IMR-90 (cell line): ENCODE results near the gene MELTF. TPM values are rescaled to one million over a fixed set of nuclear protein-coding genes. Genes with fewer than 3 reads are reported as not detected.

ENCODE experiments used
- ATAC-seq: fragments of 200-7000 bp; cut with Tn5 transposase; 2 replicates; pipeline ENCODE4 v1.9.1; 2020; ENCODE audit warnings: low read depth, mild to moderate bottlenecking, moderate library complexity
- BruUV-seq: library from RNA; stranded (reverse); fragments of 400-500 nt; replicated peaks from 2 replicates; lab custom pipeline; 2021; lab: Mats Ljungman, UMichigan
- CTCF ChIA-PET: fragments of 300-600 bp; formaldehyde crosslinking; extraction: SDS; loops from one replicate; lab custom pipeline; 2021; ENCODE audit warnings: antibody characterized with exemption; lab: Yijun Ruan, JAX
- POLR2A ChIA-PET: fragments of 300-600 bp; sonication (Branson Sonifier 250); formaldehyde crosslinking; loops from one replicate; lab custom pipeline; 2022; ENCODE audit warnings: antibody characterized with exemption; ENCODE audit not compliant: unreplicated experiment; lab: Charles Lee
- DNase-seq: peaks from one replicate; pipeline ENCODE4 v3.0.0; 2013
- H2AFZ ChIP-seq: replicated peaks from 2 replicates; pipeline ENCODE3; 2013; ENCODE audit warnings: low read length, mild to moderate bottlenecking; ENCODE audit not compliant: poor library complexity
- H2AK5ac ChIP-seq: 2 replicates; pipeline ENCODE4 v1.6.1; 2013; ENCODE audit warnings: low read depth, low read length, inconsistent platforms
- H2AK9ac ChIP-seq: replicated peaks from 2 replicates; pipeline ENCODE3; 2013; ENCODE audit warnings: mild to moderate bottlenecking, low read depth, low read length, moderate library complexity; ENCODE audit not compliant: poor library complexity
- H2BK120ac ChIP-seq: 2 replicates; pipeline ENCODE4 v1.6.1; 2013; ENCODE audit warnings: low read depth, low read length, inconsistent platforms
- H2BK15ac ChIP-seq: 3 replicates; pipeline ENCODE4 v1.6.1; 2013; ENCODE audit warnings: low read depth, low read length, inconsistent platforms
- H2BK20ac ChIP-seq: 2 replicates; pipeline ENCODE4 v1.6.1; 2013; ENCODE audit warnings: low read depth, mild to moderate bottlenecking, inconsistent platforms, low read length, moderate library complexity
- H2BK5ac ChIP-seq: 2 replicates; pipeline ENCODE4 v1.6.1; 2013; ENCODE audit warnings: mild to moderate bottlenecking, low read depth, low read length, inconsistent platforms; ENCODE audit not compliant: poor library complexity, severe bottlenecking
- H3K14ac ChIP-seq: replicated peaks from 2 replicates; pipeline ENCODE4 v1.6.1; 2013; ENCODE audit warnings: low read depth, low read length, inconsistent platforms
- H3K18ac ChIP-seq: 2 replicates; pipeline ENCODE4 v1.6.1; 2013; ENCODE audit warnings: low read depth, low read length, control low read depth
- H3K23ac ChIP-seq: 2 replicates; pipeline ENCODE4 v1.6.1; 2013; ENCODE audit warnings: low read depth, low read length, inconsistent platforms
- H3K27ac ChIP-seq: 2 replicates; pipeline ENCODE4 v1.5.1; 2013; ENCODE audit warnings: mild to moderate bottlenecking, control low read depth, low read length; ENCODE audit not compliant: insufficient read depth
- H3K27me3 ChIP-seq: 2 replicates; pipeline ENCODE4 v1.6.1; 2013; ENCODE audit warnings: low read length; ENCODE audit not compliant: control insufficient read depth, insufficient read depth
- H3K36me3 ChIP-seq: 2 replicates; pipeline ENCODE4 v1.6.1; 2013; ENCODE audit warnings: low read length, mixed read lengths; ENCODE audit not compliant: control insufficient read depth, insufficient read depth
- H3K4ac ChIP-seq: 2 replicates; pipeline ENCODE4 v1.6.1; 2013; ENCODE audit warnings: low read depth, low read length, inconsistent platforms
- H3K4me1 ChIP-seq: 2 replicates; pipeline ENCODE4 v1.6.1; 2013; ENCODE audit warnings: low read length, mixed read lengths; ENCODE audit not compliant: control insufficient read depth, insufficient read depth
- H3K4me2 ChIP-seq: 2 replicates; pipeline ENCODE4 v1.6.1; 2013; ENCODE audit warnings: low read depth, mild to moderate bottlenecking, control low read depth, low read length, moderate library complexity
- H3K4me3 ChIP-seq: 2 replicates; pipeline ENCODE4 v1.5.1; 2013; ENCODE audit warnings: low read depth, mild to moderate bottlenecking, control low read depth, low read length, moderate library complexity; ENCODE audit not compliant: insufficient read depth
- H3K56ac ChIP-seq: 2 replicates; pipeline ENCODE4 v1.6.1; 2013; ENCODE audit warnings: low read length, inconsistent platforms; ENCODE audit not compliant: insufficient read depth; ENCODE audit errors: extremely low read depth
- H3K79me1 ChIP-seq, 2 experiments: 2 replicates each; pipeline ENCODE4 v1.6.1; 2013; ENCODE audit warnings: low read length in 2 of 2, inconsistent platforms in 1 of 2, low read depth in 1 of 2
- H3K9ac ChIP-seq: 2 replicates; pipeline ENCODE4 v1.6.1; 2013; ENCODE audit warnings: low read depth, low read length, control low read depth
- H3K9me1 ChIP-seq: 2 replicates; pipeline ENCODE4 v1.6.1; 2013; ENCODE audit warnings: low read length, inconsistent platforms; ENCODE audit not compliant: insufficient read depth
- H3K9me3 ChIP-seq: 2 replicates; pipeline ENCODE4 v1.6.1; 2013; ENCODE audit warnings: low read length; ENCODE audit not compliant: control insufficient read depth, insufficient read depth
- H4K20me1 ChIP-seq: 2 replicates; pipeline ENCODE4 v1.6.1; 2013; ENCODE audit warnings: low read length, inconsistent platforms; ENCODE audit not compliant: insufficient read depth
- H4K5ac ChIP-seq: 2 replicates; pipeline ENCODE4 v1.6.1; 2013; ENCODE audit warnings: mild to moderate bottlenecking, low read depth, low read length, control low read depth
- H4K8ac ChIP-seq, 2 experiments: 2 replicates each; pipeline ENCODE4 v1.6.1; 2013; ENCODE audit warnings: low read depth in 2 of 2, low read length in 2 of 2, control low read depth in 1 of 2, inconsistent platforms in 1 of 2
- H4K91ac ChIP-seq: 2 replicates; pipeline ENCODE4 v1.6.1; 2013; ENCODE audit warnings: low read depth, low read length, inconsistent platforms; ENCODE audit not compliant: insufficient read depth
- SMC3 ChIP-seq: fragments of 150-350 bp; IDR thresholded peaks from 2 replicates; pipeline ENCODE4 v1.6.1; 2016; ENCODE audit warnings: low read depth, mild to moderate bottlenecking, antibody characterized with exemption, low read length, moderate library complexity
- WGBS, 2 experiments: methylation state at CpG; one replicate each; pipeline versions ENCODE4 v1.1.5 to v1.1.7; 2013; ENCODE audit warnings: missing lambda C conversion rate in 2 of 2; ENCODE audit not compliant: insufficient read length in 1 of 2; ENCODE audit errors: extremely low coverage in 2 of 2; 5-methylcytosine and 5-hydroxymethylcytosine counted together
- dilution Hi-C: fragments of 300-500 bp; cut with HindIII; formaldehyde crosslinking; loops from one replicate; pipeline ENCODE4 v1.14.3; 2018; ENCODE audit warnings: low sequenced_read_pairs; ENCODE audit not compliant: unreplicated experiment
- in situ Hi-C: fragments of 300-500 bp; cut with MboI; formaldehyde crosslinking; loops from 3 replicates; pipeline ENCODE4 v1.14.3; 2019; ENCODE audit warnings: low sequenced_read_pairs, inconsistent platforms, mixed read lengths
- intact Hi-C: fragments of 100-400 bp; cut with micrococcal nuclease; formaldehyde crosslinking; loops from 2 replicates; pipeline ENCODE4 v1.10.0; 2022
- polyA plus RNA-seq, 3 experiments: library from polyadenylated mRNA; depleted of rRNA; stranded (reverse); fragments of >200 nt; gene quantifications; 2 replicates each; pipeline ENCODE4 v1.2.3, GENCODE V29; 2012; ENCODE audit warnings: low replicate concordance in 1 of 3
- total RNA-seq: library from RNA; depleted of rRNA; stranded (reverse); fragments of >200 nt; gene quantifications from 2 replicates; pipeline ENCODE4 v1.2.3, GENCODE V29; 2012

The MELTF gene
- total and polyA plus RNA-seq, 2 of the 4 experiments (the other 2 are of a cell fraction) = 0.18 to 0.50 TPM

DNA sequence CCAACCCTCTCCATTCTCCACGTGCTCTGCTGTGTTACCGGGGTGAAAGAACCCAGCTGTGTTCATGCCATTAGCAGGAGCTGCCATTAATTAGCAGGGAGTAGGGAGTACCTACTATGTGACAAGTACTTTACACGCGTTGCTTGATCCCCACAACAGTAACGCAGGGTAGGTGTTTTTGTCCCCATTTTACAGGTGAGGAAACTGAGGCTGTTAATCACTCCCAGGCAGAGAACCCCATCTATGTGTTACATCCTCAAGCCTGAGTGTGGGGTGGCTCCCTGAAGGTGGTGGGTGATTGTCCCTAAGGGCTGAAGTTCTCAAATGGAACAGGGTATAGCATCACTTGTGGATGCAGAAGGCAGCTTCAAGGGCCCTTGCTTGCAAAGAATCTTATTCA lies 22.8 kb downstream of the MELTF start:
- Histone ChIP-seq H3K18ac (no peak overlapping the region), H2AK9ac (no peak overlapping the region), H4K5ac (no peak overlapping the region), H3K4me2 (no peak overlapping the region), H3K79me1 (peaks cover 0 to 4% of the 10 kb centered on the region in 2 experiments; a peak in 1 of 4 replicates), H2AK5ac (no peak overlapping the region), H2BK5ac (no peak overlapping the region), H3K4me1 (peaks cover 3% of the 10 kb centered on the region; the same call in 1 of the 2 replicates), H3K9ac (no peak overlapping the region), H3K27ac (no peak overlapping the region), H3K4ac (no peak overlapping the region), H4K8ac (no peak overlapping the region), H2BK20ac (no peak overlapping the region), H4K20me1 (no peaks in the 10 kb centered on the region), H2BK15ac (no peak overlapping the region), H3K27me3 (peaks cover 4% of the 10 kb centered on the region; the same call in 1 of the 2 replicates), H2BK120ac (no peak overlapping the region), H3K9me1 (peaks cover 5% of the 10 kb centered on the region), H3K9me3 (no peaks in the 10 kb centered on the region), H3K4me3 (no peak overlapping the region), H3K23ac (no peak overlapping the region), H3K14ac (no peak overlapping the region), H3K36me3 (no peaks in the 10 kb centered on the region), H3K56ac (no peak overlapping the region), H4K91ac (no peak overlapping the region), H2AFZ (no peak overlapping the region)
- ChIA-PET CTCF (no interaction called here), POLR2A (no interaction called here)
- no TSS peak for BruUV-seq
- dilution Hi-C loops = no loop called here
- WGBS, 2 experiments = no CpG with 5 or more reads among the region's 5 CpGs
- intact Hi-C loops = loop anchor here (10.0 kb wide), 1 partner anchor 508 kb away; no protein-coding TSS in a partner anchor
- DNase-seq (no peak), ATAC-seq (no peak)
- TF ChIP-seq SMC3 = no peak
- in situ Hi-C loops = no loop called here
